Panc1 (cell line): Measurements from ENCODE around the gene MACROD2. TPM values are rescaled to one million over a fixed set of nuclear protein-coding genes. Genes with fewer than 3 reads are reported as not detected.

Source experiments
- ATAC-seq: fragments of 200-7000 bp; cut with Tn5 transposase; 2 replicates; pipeline ENCODE4 v1.9.1; 2020; ENCODE audit warnings: mild to moderate bottlenecking, moderate library complexity
- BruUV-seq: library from RNA; stranded (reverse); fragments of 400-500 nt; replicated peaks from 2 replicates; lab custom pipeline; 2021; lab: Mats Ljungman, UMichigan
- CTCF ChIA-PET: fragments of 300-600 bp; sonication (Branson Sonifier 250); formaldehyde crosslinking; loops from one replicate; lab custom pipeline; 2022; ENCODE audit warnings: antibody characterized with exemption; lab: Charles Lee
- POLR2A ChIA-PET: fragments of 300-600 bp; sonication (Branson Sonifier 250); formaldehyde crosslinking; loops from one replicate; lab custom pipeline; 2022; ENCODE audit warnings: antibody characterized with exemption; lab: Charles Lee
- DNase-seq: peaks from one replicate; pipeline ENCODE4 v3.0.0-alpha.2; 2010; ENCODE audit warnings: low read depth, low spot score
- H3K27ac ChIP-seq: 2 replicates; pipeline ENCODE4 v1.5.1; 2011; ENCODE audit warnings: mild to moderate bottlenecking, low read length, inconsistent platforms
- H3K27me3 ChIP-seq: fragments of 200-500 bp; sonication (Bioruptor generic); 2 replicates; pipeline ENCODE4 v1.6.0; 2014; ENCODE audit warnings: low read length, inconsistent platforms; ENCODE audit not compliant: control insufficient read depth, insufficient read depth
- H3K36me3 ChIP-seq: fragments of 200-500 bp; sonication (Bioruptor generic); 2 replicates; pipeline ENCODE4 v1.5.1; 2014; ENCODE audit warnings: inconsistent platforms, mild to moderate bottlenecking, low read length, moderate library complexity; ENCODE audit not compliant: control insufficient read depth, insufficient read depth
- H3K4me1 ChIP-seq: 2 replicates; pipeline ENCODE4 v1.5.1; 2011; ENCODE audit warnings: inconsistent platforms, mild to moderate bottlenecking, low read length, moderate library complexity; ENCODE audit not compliant: control insufficient read depth, insufficient read depth
- H3K4me3 ChIP-seq, 2 experiments: 2 replicates each; pipeline ENCODE4 v1.5.1; 2011 to 2012; ENCODE audit warnings: low read depth in 2 of 2, low read length in 2 of 2, mild to moderate bottlenecking in 2 of 2, inconsistent platforms in 1 of 2, moderate library complexity in 1 of 2
- H3K9me3 ChIP-seq: fragments of 200-500 bp; sonication (Bioruptor generic); 2 replicates; pipeline ENCODE4 v1.5.1; 2014; ENCODE audit warnings: low read depth, mild to moderate bottlenecking, inconsistent platforms, low read length, moderate library complexity; ENCODE audit not compliant: control insufficient read depth, insufficient read depth
- POLR2AphosphoS5 ChIP-seq: IDR thresholded peaks from 2 replicates; pipeline ENCODE4 v1.6.1; 2012; ENCODE audit warnings: mild to moderate bottlenecking, low read depth, low read length, moderate library complexity
- SIN3A ChIP-seq: IDR thresholded peaks from 2 replicates; pipeline ENCODE4 v1.6.1; 2012; ENCODE audit warnings: low read depth, mild to moderate bottlenecking, low read length, moderate library complexity, borderline replicate concordance; ENCODE audit not compliant: insufficient read depth
- TCF7L2 ChIP-seq: IDR thresholded peaks from 2 replicates; pipeline ENCODE4 v1.6.1; 2011; ENCODE audit warnings: mild to moderate bottlenecking, low read depth, low read length, inconsistent platforms
- in situ Hi-C: cut with HindIII; loops from 2 replicates; pipeline ENCODE4 v1.10.0; 2016; ENCODE audit warnings: low sequenced_read_pairs, low pct_unique_long_range_greater_than_20kb
- intact Hi-C: fragments of 100-400 bp; cut with micrococcal nuclease; formaldehyde crosslinking; loops from one replicate; pipeline ENCODE4 v1.10.0; 2022; ENCODE audit not compliant: unreplicated experiment
- total RNA-seq: library from RNA; stranded (reverse); gene quantifications from one replicate; pipeline ENCODE4 v1.2.1, GENCODE V29; 2021; ENCODE audit not compliant: unreplicated experiment
- TF ChIP-seq, protein P1 (sequence below): fragments of 450-650 bp; IDR thresholded peaks from 2 replicates; pipeline ENCODE4 v1.5.1; 2017; ENCODE audit warnings: mild to moderate bottlenecking
- TF ChIP-seq, protein P2 (sequence below), 2 experiments: IDR thresholded peaks; 2 replicates each; pipeline ENCODE4 v1.6.1; 2011 to 2012; ENCODE audit warnings: low read depth in 2 of 2, control low read depth in 1 of 2, low read length in 1 of 2, mild to moderate bottlenecking in 1 of 2, moderate library complexity in 1 of 2; ENCODE audit not compliant: insufficient read depth in 1 of 2

Gene MACROD2
- total RNA-seq, 1 experiment from 2014 or later, result 1.2 TPM

DNA sequence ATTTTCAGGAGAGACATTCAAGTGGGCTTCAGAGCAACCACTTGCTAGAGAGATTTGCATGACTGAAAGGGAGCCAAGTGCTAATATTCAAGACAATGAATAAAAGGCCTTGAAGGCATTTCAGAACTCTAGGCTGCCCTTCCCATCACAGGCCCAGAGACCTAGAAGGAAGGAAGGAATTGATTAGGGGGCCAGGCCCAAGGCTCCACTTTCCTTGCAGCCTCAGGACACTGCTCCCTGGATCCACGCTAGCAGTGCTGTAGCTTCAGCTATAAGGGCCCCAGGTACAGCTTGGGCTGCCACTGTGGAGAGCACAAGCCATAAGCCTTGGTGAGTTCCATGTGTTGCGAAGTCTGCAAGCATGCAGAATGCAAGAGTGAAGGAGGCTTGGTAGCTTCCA lies 1074.0 kb downstream of the MACROD2 start:
- intact Hi-C loops, result no loop called here
- ATAC-seq, result no peak
- CTCF ChIA-PET, result no interaction called here

DNA sequence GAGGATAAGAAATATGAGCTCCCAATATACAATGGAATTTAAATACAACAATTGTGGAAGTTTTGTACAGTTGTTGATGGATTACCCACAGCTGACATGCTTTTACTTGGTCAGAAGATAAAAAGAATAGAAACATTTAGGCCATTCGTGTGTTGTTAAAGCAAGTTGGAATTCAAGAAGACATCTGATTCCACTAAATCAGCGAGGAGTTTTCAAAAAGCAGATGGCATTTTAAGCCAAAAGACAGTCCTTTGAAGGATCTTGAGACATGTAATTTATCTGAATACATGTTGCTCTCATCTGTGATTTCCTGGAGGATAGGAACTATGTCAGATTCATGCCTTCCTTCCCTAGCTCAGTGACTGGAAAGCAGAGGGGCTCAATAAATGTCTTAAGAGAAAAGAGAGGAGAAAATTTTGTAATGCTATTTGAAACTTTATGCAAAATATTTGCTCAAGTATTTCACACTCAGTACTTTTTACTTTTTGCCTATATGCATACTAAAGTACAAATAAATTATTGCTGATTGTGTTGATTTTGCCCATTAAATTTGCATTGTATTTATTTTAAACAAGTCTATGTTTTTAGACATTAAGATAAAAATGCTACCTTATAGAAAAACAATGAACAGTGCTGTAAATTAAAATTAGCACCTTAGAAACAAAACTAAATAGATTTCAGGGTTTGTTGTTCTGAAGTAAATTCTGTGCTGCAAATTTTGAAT lies 1075.9 kb downstream of the MACROD2 start:
- H3K27ac ChIP-seq, result no peak overlapping the region
- in situ Hi-C loops, result no loop called here
- CTCF ChIA-PET, result no interaction called here

More for the DNA sequence above, 1074.0 kb downstream of the MACROD2 start:
- Histone ChIP-seq H3K4me3 (no peak overlapping the region), H3K9me3 (no peaks in the 10 kb centered on the region), H3K36me3 (no peaks in the 10 kb centered on the region), H3K27ac (no peak overlapping the region), H3K27me3 (no peaks in the 10 kb centered on the region), H3K4me1 (no peaks in the 10 kb centered on the region)
- TF ChIP-seq POLR2AphosphoS5, result no peak
- TF ChIP-seq, protein P1, sequence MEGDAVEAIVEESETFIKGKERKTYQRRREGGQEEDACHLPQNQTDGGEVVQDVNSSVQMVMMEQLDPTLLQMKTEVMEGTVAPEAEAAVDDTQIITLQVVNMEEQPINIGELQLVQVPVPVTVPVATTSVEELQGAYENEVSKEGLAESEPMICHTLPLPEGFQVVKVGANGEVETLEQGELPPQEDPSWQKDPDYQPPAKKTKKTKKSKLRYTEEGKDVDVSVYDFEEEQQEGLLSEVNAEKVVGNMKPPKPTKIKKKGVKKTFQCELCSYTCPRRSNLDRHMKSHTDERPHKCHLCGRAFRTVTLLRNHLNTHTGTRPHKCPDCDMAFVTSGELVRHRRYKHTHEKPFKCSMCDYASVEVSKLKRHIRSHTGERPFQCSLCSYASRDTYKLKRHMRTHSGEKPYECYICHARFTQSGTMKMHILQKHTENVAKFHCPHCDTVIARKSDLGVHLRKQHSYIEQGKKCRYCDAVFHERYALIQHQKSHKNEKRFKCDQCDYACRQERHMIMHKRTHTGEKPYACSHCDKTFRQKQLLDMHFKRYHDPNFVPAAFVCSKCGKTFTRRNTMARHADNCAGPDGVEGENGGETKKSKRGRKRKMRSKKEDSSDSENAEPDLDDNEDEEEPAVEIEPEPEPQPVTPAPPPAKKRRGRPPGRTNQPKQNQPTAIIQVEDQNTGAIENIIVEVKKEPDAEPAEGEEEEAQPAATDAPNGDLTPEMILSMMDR, result no peak
- DNase-seq, result no peak
- BruUV-seq, result no TSS peak
- POLR2A ChIA-PET, result no interaction called here
- in situ Hi-C loops, result no loop called here

More for the DNA sequence above, 1075.9 kb downstream of the MACROD2 start:
- intact Hi-C loops, result no loop called here
- no peak for TF ChIP-seq SIN3A
- TF ChIP-seq, protein P2, sequence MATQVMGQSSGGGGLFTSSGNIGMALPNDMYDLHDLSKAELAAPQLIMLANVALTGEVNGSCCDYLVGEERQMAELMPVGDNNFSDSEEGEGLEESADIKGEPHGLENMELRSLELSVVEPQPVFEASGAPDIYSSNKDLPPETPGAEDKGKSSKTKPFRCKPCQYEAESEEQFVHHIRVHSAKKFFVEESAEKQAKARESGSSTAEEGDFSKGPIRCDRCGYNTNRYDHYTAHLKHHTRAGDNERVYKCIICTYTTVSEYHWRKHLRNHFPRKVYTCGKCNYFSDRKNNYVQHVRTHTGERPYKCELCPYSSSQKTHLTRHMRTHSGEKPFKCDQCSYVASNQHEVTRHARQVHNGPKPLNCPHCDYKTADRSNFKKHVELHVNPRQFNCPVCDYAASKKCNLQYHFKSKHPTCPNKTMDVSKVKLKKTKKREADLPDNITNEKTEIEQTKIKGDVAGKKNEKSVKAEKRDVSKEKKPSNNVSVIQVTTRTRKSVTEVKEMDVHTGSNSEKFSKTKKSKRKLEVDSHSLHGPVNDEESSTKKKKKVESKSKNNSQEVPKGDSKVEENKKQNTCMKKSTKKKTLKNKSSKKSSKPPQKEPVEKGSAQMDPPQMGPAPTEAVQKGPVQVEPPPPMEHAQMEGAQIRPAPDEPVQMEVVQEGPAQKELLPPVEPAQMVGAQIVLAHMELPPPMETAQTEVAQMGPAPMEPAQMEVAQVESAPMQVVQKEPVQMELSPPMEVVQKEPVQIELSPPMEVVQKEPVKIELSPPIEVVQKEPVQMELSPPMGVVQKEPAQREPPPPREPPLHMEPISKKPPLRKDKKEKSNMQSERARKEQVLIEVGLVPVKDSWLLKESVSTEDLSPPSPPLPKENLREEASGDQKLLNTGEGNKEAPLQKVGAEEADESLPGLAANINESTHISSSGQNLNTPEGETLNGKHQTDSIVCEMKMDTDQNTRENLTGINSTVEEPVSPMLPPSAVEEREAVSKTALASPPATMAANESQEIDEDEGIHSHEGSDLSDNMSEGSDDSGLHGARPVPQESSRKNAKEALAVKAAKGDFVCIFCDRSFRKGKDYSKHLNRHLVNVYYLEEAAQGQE (IDR thresholded peaks at IDR 0.05; ENCODE audit: insufficient read depth in 1 of 2, low read depth in 2 of 2, low read length in 1 of 2), result no peak
- no peak for TF ChIP-seq POLR2AphosphoS5
- TF ChIP-seq, protein P1, result no peak
- TF ChIP-seq TCF7L2, result no peak
- DNase-seq, result no peak
- Histone ChIP-seq H3K36me3 (no peaks in the 10 kb centered on the region), H3K4me3 (no peak overlapping the region), H3K4me1 (no peaks in the 10 kb centered on the region), H3K27me3 (no peaks in the 10 kb centered on the region), H3K9me3 (no peaks in the 10 kb centered on the region)
- no peak for ATAC-seq
- POLR2A ChIA-PET, result interaction anchor here (0.7 kb wide), 1 partner anchor 49 kb away, joined by 8 read pairs; no protein-coding TSS in a partner anchor
- no TSS peak for BruUV-seq
